Breast epithelium (tissue), 3 donors: ENCODE data around the gene KIF26B.

ENCODE experiments used
- POLR2A ChIP-seq: fragments of 450-650 bp; IDR thresholded peaks from one replicate; pipeline ENCODE4 v1.6.1; 2016; ENCODE audit warnings: antibody characterized with exemption, mild to moderate bottlenecking, moderate library complexity
- POLR2AphosphoS5 ChIP-seq, 3 donors: sonication (generic); formaldehyde crosslinking; IDR thresholded peaks; one replicate each; pipeline ENCODE4 v1.6.1; 2017; ENCODE audit warnings: antibody characterized with exemption in 3 of 3
- TF ChIP-seq, protein P1 (sequence below), 3 donors: fragments of 450-650 bp; IDR thresholded peaks; one replicate each; pipeline ENCODE4 v1.5.1; 2016 to 2017; ENCODE audit warnings: antibody characterized with exemption in 3 of 3, mild to moderate bottlenecking in 3 of 3, moderate library complexity in 3 of 3

DNA sequence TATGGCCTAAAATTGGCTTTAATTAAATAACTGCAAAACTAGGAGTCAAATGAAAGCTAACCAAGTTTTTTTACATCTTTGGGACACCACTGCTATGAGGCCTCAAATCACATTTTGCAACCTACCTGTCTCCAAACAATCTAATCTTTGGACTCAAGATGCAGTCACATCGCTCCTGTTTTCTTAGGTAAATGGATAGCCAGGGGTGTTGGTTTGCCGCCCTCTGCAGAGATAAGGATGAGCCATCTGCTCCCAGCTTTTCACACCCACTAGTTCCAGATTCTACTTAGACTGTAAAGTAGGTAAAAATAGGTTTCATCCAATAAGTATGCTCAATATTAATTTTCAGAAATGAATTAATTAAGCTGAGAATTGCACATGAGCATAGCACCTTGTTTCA lies 456.5 kb downstream of the KIF26B start:
- TF ChIP-seq, protein P1, sequence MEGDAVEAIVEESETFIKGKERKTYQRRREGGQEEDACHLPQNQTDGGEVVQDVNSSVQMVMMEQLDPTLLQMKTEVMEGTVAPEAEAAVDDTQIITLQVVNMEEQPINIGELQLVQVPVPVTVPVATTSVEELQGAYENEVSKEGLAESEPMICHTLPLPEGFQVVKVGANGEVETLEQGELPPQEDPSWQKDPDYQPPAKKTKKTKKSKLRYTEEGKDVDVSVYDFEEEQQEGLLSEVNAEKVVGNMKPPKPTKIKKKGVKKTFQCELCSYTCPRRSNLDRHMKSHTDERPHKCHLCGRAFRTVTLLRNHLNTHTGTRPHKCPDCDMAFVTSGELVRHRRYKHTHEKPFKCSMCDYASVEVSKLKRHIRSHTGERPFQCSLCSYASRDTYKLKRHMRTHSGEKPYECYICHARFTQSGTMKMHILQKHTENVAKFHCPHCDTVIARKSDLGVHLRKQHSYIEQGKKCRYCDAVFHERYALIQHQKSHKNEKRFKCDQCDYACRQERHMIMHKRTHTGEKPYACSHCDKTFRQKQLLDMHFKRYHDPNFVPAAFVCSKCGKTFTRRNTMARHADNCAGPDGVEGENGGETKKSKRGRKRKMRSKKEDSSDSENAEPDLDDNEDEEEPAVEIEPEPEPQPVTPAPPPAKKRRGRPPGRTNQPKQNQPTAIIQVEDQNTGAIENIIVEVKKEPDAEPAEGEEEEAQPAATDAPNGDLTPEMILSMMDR (IDR thresholded peaks at IDR 0.05) = no peak
- TF ChIP-seq POLR2A (no peak), POLR2AphosphoS5 (IDR thresholded peaks at IDR 0.05) (no peak)
